Stomach smooth muscle (tissue), 2 donors: Measurements from ENCODE around the gene CARS2.
"Not testable (repeated sequence)": the region's sequence is repeated elsewhere in the genome, so short reads cannot be mapped to it uniquely, and the experiment has no call there.

Experiments used
- H3K27ac ChIP-seq: one replicate; pipeline ENCODE4 v1.7.0; 2013; ENCODE audit warnings: mild to moderate bottlenecking, low read length, inconsistent platforms
- H3K27me3 ChIP-seq, 2 donors: one replicate each; pipeline ENCODE4 v1.7.0; 2013; ENCODE audit warnings: low read length in 2 of 2; ENCODE audit not compliant: insufficient read depth in 2 of 2, control insufficient read depth in 1 of 2
- H3K36me3 ChIP-seq, 2 donors: one replicate each; pipeline ENCODE4 v1.7.0; 2013; ENCODE audit warnings: low read length in 2 of 2; ENCODE audit not compliant: control insufficient read depth in 2 of 2, insufficient read depth in 2 of 2
- H3K4me1 ChIP-seq: one replicate; pipeline ENCODE4 v1.7.0; 2013; ENCODE audit warnings: low read length; ENCODE audit not compliant: control insufficient read depth, insufficient read depth
- H3K4me3 ChIP-seq, 2 donors: one replicate each; pipeline ENCODE4 v1.7.0; 2013; ENCODE audit warnings: low read length in 2 of 2
- H3K9ac ChIP-seq, 2 donors: one replicate each; pipeline ENCODE4 v1.7.0; 2013; ENCODE audit warnings: low read length in 2 of 2, mild to moderate bottlenecking in 1 of 2
- H3K9me3 ChIP-seq, 2 donors: one replicate each; pipeline ENCODE4 v1.7.0; 2013; ENCODE audit warnings: low read length in 2 of 2; ENCODE audit not compliant: control insufficient read depth in 2 of 2
- donor health status: healthy.
- donor health status: Pancreatic carcinoma.

CARS2 gene

DNA sequence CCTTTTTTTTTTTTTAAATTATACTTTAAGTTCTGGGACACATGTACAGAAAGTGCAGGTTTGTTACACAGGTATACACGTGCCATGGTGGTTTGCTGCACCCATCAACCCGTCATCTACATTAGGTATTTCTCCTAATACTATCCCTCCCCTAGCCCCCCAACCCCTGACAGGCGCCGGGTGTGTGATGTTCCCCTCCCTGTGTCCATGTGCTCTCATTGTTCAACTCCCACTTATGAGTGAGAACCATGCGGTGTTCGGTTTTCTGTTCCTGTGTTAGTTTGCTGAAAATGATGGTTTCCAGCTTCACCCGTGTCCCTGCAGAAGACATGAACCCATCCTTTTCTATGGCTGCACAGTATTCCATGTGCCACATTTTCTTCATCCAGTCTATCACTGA is 10.1 kb downstream of the CARS2 start:
- not testable (repeated sequence) for H3K9ac ChIP-seq, H3K27me3 ChIP-seq, H3K27ac ChIP-seq, H3K4me1 ChIP-seq, H3K9me3 ChIP-seq, H3K4me3 ChIP-seq
- H3K36me3 ChIP-seq: peaks cover 17 to 32% of the 10 kb centered on the region in 2 donors

- no peaks in the 10 kb centered on the region for H3K9me3 ChIP-seq
- no peak overlapping the region for H3K4me3 ChIP-seq
- no peaks in the 10 kb centered on the region for H3K4me1 ChIP-seq
- H3K36me3 ChIP-seq: peaks cover 7 to 21% of the 10 kb centered on the region in 2 donors
- no peak overlapping the region for H3K9ac ChIP-seq
- no peaks in the 10 kb centered on the region for H3K27me3 ChIP-seq
- H3K27ac ChIP-seq: no peak overlapping the region
Observed at GRCh38 chr13:110690516-110690915, 15.4 kb downstream of the CARS2 start.

DNA sequence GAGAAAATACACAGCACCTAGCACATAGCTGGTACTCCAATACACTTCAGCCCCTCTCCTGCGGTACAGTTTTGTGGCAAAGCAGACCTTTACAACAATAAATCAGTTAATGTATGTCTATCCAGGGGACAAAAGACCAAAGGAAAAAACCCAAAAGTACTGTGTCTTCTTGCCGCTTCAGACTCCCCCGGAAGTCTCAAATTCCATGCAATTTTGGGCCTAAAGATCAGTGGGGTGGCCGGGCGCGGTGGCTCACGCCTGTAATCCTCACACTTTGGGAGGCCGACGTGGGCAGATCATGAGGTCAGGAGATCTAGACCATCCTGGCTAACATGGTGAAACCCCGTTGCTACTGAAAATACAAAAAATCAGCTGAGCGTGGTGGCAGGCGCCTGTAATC is 16.2 kb downstream of the CARS2 start:
- no peak overlapping the region for H3K27ac ChIP-seq
- no peak overlapping the region for H3K9ac ChIP-seq
- no peak overlapping the region for H3K4me3 ChIP-seq
- H3K27me3 ChIP-seq: no peaks in the 10 kb centered on the region
- H3K4me1 ChIP-seq: peaks cover 2% of the 10 kb centered on the region
- H3K9me3 ChIP-seq: no peaks in the 10 kb centered on the region
- peaks cover 7 to 24% of the 10 kb centered on the region in 2 donors for H3K36me3 ChIP-seq

GRCh38 chr13:110689041-110689440 is 16.9 kb downstream of the CARS2 start:
- H3K9ac ChIP-seq: no peak overlapping the region
- peaks cover 7 to 29% of the 10 kb centered on the region in 2 donors for H3K36me3 ChIP-seq
- H3K4me1 ChIP-seq: peaks cover 2% of the 10 kb centered on the region
- H3K27me3 ChIP-seq: no peaks in the 10 kb centered on the region
- H3K27ac ChIP-seq: no peak overlapping the region
- no peaks in the 10 kb centered on the region for H3K9me3 ChIP-seq
- H3K4me3 ChIP-seq: no peak overlapping the region

- Histone ChIP-seq H3K27ac (no peak overlapping the region), H3K4me3 (no peak overlapping the region), H3K36me3 (peaks cover 9 to 31% of the 10 kb centered on the region in 2 donors)
Observed at GRCh38 chr13:110687736-110688135, 18.2 kb downstream of the CARS2 start.

GRCh38 chr13:110685305-110686020 is 20.5 kb downstream of the CARS2 start:
- no peaks in the 10 kb centered on the region for H3K9me3 ChIP-seq
- no peak overlapping the region for H3K9ac ChIP-seq
- H3K27ac ChIP-seq: peak overlapping the region; percentile 53
- H3K4me1 ChIP-seq: peaks cover 2% of the 10 kb centered on the region
- H3K36me3 ChIP-seq: peaks cover 26 to 45% of the 10 kb centered on the region in 2 donors
- no peak overlapping the region for H3K4me3 ChIP-seq
- no peaks in the 10 kb centered on the region for H3K27me3 ChIP-seq

More at GRCh38 chr13:110687736-110688135, 18.2 kb downstream of the CARS2 start:
- Histone ChIP-seq H3K4me1 (peaks cover 2% of the 10 kb centered on the region), H3K9ac (no peak overlapping the region), H3K27me3 (no peaks in the 10 kb centered on the region), H3K9me3 (no peaks in the 10 kb centered on the region)

- peaks cover 2% of the 10 kb centered on the region for H3K4me1 ChIP-seq
- peaks cover 29 to 46% of the 10 kb centered on the region in 2 donors for H3K36me3 ChIP-seq
- H3K9me3 ChIP-seq: no peaks in the 10 kb centered on the region
- no peak overlapping the region for H3K27ac ChIP-seq
- H3K9ac ChIP-seq: no peak overlapping the region
- H3K4me3 ChIP-seq: no peak overlapping the region
- H3K27me3 ChIP-seq: no peaks in the 10 kb centered on the region
Observed at GRCh38 chr13:110684388-110685056, 21.4 kb downstream of the CARS2 start.

GRCh38 chr13:110683921-110684320 is 22.0 kb downstream of the CARS2 start:
- H3K27me3 ChIP-seq: no peaks in the 10 kb centered on the region
- H3K36me3 ChIP-seq: peaks cover 30 to 47% of the 10 kb centered on the region in 2 donors
- H3K4me1 ChIP-seq: peaks cover 2% of the 10 kb centered on the region
- H3K27ac ChIP-seq: no peak overlapping the region
- H3K4me3 ChIP-seq: no peak overlapping the region
- no peak overlapping the region for H3K9ac ChIP-seq
- no peaks in the 10 kb centered on the region for H3K9me3 ChIP-seq

- H3K9ac ChIP-seq: no peak overlapping the region
- H3K27me3 ChIP-seq: no peaks in the 10 kb centered on the region
- peaks cover 2% of the 10 kb centered on the region for H3K4me1 ChIP-seq
- peaks cover 32 to 53% of the 10 kb centered on the region in 2 donors for H3K36me3 ChIP-seq
- no peak overlapping the region for H3K27ac ChIP-seq
- H3K4me3 ChIP-seq: no peak overlapping the region
- H3K9me3 ChIP-seq: no peaks in the 10 kb centered on the region
Observed at GRCh38 chr13:110683203-110683883, 22.6 kb downstream of the CARS2 start.

GRCh38 chr13:110682746-110683145 is 23.2 kb downstream of the CARS2 start:
- Histone ChIP-seq H3K9me3 (no peaks in the 10 kb centered on the region), H3K4me1 (peaks cover 2% of the 10 kb centered on the region), H3K27me3 (no peaks in the 10 kb centered on the region), H3K9ac (no peak overlapping the region), H3K36me3 (peaks cover 30 to 51% of the 10 kb centered on the region in 2 donors), H3K4me3 (no peak overlapping the region), H3K27ac (no peak overlapping the region)
